HFF-Myc (cell line): Measurements from ENCODE around the gene CAPN1.

Experiments used
- DNase-seq: peaks from one replicate; pipeline ENCODE4 v3.0.0-alpha.2; 2011; ENCODE audit warnings: low read depth; ENCODE audit errors: extremely low read depth
- H3K4me3 ChIP-seq: replicated peaks from 2 replicates; pipeline ENCODE4 v1.5.1; 2011; ENCODE audit warnings: low read depth, mild to moderate bottlenecking, control low read depth, low read length
- TF ChIP-seq, protein P1 (sequence below): IDR thresholded peaks from 2 replicates; pipeline ENCODE4 v1.5.1; 2012; ENCODE audit warnings: mild to moderate bottlenecking, low read depth, low read length, control low read depth; ENCODE audit errors: missing control alignments

Gene CAPN1

DNA sequence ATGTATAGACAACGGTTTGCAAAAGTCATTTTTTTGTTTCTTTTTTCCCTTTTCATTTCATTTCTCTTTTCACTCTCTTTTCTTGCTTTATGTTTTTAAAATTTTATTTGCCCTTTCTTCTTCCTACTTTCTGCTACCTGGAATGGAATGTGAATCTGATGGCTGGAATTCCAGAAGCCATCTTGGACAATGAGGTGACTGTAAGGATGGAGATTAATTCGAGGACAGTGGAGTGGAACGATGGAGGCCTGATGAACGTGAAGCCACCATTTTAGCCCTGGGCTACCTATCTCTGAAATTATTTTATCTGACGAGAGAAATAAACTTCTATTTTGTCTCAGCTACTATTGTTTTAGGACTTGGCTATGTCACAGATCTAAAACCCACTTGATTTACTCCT lies 77.3 kb downstream of the CAPN1 start:
- no peak overlapping the region for H3K4me3 ChIP-seq
- DNase-seq: no peak
- TF ChIP-seq, protein P1, sequence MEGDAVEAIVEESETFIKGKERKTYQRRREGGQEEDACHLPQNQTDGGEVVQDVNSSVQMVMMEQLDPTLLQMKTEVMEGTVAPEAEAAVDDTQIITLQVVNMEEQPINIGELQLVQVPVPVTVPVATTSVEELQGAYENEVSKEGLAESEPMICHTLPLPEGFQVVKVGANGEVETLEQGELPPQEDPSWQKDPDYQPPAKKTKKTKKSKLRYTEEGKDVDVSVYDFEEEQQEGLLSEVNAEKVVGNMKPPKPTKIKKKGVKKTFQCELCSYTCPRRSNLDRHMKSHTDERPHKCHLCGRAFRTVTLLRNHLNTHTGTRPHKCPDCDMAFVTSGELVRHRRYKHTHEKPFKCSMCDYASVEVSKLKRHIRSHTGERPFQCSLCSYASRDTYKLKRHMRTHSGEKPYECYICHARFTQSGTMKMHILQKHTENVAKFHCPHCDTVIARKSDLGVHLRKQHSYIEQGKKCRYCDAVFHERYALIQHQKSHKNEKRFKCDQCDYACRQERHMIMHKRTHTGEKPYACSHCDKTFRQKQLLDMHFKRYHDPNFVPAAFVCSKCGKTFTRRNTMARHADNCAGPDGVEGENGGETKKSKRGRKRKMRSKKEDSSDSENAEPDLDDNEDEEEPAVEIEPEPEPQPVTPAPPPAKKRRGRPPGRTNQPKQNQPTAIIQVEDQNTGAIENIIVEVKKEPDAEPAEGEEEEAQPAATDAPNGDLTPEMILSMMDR: no peak

DNA sequence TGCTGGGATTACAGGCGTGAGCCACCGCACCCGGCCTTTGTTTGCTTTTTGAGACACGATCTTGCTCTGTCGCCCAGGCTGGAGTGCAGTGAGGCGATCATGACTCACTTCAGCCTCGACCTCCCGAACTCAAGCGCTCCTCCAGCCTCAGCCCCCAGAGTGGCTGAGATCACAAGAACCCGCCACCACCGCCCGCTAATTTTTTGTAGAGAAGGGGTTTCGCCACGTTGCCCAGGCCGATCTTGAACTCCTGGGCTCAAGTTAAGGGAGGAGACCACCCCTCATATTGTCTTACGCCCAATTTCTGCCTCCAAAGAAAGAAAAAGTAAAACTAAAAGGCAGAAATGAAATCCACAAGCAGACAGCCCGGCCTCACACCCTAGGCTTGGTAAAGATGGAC lies 78.6 kb downstream of the CAPN1 start:
- no peak for DNase-seq
- TF ChIP-seq, protein P1: no peak
- H3K4me3 ChIP-seq: no peak overlapping the region

DNA sequence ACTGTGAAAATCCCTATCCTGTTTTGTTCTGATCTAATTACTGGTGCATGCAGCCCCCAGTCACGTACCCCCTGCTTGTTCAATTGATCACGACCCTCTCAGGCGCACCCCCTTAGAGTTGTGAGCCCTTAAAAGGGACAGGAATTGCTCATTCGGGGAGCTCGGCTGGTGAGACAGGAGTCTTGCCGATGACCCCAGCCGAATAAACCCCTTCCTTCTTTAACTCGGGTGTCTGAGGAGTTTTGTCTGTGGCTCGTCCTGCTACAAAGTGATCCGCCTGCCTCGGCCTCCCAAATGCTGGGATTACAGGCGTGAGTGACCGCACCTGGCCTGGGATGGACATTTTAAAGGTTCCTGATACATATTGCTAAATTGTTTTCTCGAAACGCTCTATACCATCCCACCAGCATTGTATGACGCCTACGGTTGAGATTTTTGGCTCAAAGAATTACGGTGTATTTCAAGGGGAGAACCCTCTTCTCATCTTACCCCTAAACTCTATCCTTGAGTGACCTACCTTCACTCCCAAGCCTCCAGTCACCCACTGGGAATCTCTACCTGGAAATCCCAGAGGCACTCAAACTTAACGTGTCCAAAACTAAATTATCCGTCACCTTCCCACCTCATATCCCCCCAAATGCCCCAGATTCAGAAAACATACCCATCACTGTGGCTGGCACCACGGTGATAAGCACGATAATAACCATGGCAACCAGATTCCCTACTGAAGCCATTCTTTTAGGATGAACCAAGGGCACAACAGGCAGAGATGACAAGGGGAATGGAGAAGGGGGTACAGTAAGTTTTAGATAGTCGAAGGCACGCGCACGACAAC lies 79.2 kb downstream of the CAPN1 start:
- peak overlapping the region; percentile 90 for H3K4me3 ChIP-seq
- TF ChIP-seq, protein P1: no peak
- no peak for DNase-seq
